HG02610 (cell line): Measurements from ENCODE around the gene ZNF749.
A peak's percentile ranks its signal among the peaks of the same experiment; 100 is the strongest.

Source experiments
- ATAC-seq: cut with Tn5 transposase; IDR thresholded peaks from one replicate; pipeline ENCODE4 v1.9.1; 2021; ENCODE audit warnings: mild to moderate bottlenecking, moderate library complexity; ENCODE audit not compliant: unreplicated experiment

ZNF749 gene

DNA sequence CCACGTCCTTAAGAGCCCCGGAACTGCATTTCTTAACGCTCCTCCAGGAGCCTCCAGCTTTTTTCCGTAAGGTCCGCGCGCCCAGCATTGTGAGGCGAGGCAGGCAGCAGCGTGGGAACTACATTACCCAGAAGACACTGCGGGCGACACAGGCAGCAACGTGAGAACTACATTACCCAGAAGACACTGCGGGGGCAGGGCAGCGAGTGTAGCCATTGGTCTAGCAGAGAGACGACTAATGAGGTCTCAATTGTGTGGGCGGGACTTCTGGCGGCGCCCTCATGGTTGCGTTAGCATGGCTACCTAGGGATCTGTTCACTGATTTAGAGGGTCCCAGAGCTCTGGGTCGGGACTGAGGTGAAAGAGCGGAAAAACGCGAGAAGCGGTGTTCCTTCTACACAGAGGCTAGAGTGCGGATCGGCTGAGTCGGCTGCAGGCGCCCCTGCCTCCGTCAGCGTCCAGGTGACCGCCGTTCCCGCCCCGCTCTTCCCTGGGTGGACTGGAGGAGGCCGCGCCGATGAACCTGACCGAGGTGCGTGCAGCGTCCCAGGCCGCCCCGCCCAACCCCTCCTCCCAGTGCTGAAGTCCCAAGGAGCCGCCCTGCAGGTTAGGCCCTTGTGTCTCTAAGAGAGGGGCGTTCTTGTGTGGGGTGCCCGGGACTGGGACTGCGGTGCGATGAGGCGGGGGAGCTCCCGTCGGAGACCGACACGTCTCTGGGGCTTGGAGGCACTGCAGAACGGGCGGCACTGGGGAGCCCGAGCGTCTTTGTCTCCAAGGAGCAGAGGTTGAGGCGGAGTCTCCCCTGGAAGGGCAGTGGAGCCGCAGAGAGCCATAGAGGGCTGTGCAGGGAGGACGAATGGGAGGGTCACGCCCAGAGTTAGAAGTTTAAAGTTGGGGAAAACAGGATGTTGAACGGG lies at the start of gene ZNF749:
TSS of gene ZNF749 (plus strand) at position 264 of the 917 bp plus-strand sequence. CDS start at position 518, 254 bp downstream.
- peak; percentile 93 for ATAC-seq

DNA sequence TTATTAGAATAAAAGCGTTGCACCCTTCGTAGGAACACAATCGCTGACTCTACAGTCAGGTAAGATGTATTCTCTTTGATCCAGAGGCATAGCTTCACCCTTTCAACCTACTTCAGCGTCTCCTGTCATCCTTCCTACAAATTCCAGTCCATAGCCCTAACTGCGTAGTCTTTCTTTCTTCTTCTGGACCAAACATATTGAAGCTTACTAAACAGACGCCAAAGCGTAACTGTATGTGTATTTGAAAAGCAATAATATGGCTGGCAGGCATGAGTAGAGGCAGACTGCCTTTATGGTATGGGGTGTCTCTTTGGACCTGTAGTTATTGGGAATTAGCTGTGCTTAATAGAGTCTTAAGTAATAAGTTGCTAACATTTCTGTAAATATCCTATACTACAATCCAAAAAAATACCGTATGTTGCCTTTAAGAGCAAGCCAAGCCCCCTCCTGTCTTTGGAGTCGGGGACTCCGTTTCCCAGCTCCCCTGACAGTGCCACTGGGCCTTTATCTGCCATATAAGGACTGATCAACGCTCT lies 45.9 kb upstream of the ZNF749 start:
- ATAC-seq, result no peak

DNA sequence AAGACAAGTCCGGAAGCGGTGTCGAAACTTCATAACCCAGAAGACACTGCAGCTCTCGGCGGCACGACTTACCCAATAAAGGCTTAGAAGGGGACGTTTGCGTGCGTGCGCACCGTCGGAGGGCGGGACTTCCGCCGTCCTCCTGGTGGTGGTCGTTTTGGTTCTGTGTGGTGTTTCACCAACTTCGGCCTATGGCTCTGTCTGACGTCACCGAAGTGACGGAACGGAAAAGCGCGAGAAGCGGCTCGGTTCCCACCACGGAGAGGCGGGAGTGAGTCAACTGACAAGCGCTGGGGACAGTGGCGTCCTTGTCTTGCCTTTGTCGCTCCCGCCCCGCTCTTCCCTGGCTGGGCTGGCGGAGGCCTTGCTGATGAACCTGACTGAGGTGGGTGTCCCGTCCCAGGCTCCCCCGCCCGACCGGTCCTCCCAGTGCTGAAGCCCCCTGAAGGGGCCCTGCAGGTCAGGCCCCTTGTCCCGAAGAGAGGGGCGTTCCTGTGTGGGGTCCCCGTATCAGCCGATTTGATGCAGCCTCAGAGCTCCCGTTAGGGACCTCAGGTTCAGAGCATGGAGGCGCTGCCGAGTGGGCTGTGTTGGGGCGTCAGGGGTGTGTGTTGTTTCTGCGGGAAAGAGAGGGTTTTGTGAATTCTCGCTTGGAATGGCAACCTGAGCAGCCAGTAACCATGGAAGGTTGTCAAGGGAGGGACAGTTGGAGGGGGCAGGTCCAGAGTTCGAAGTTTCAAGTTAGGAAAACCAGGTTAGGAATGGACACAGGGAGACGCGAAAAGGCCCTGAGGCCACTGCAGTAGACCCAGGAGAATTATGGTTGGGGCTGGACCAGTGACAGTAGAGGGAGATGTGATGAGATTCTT lies 45.2 kb upstream of the ZNF749 start, which contains the start of gene ZNF548:
TSS of gene ZNF548 (plus strand) at position 125 of the 869 bp plus-strand sequence. CDS start at position 371, 246 bp downstream.
- ATAC-seq, result peak; percentile 96

GRCh38 chr19:57395710-57396109 lies 39.4 kb upstream of the ZNF749 start:
- ATAC-seq, result no peak

DNA sequence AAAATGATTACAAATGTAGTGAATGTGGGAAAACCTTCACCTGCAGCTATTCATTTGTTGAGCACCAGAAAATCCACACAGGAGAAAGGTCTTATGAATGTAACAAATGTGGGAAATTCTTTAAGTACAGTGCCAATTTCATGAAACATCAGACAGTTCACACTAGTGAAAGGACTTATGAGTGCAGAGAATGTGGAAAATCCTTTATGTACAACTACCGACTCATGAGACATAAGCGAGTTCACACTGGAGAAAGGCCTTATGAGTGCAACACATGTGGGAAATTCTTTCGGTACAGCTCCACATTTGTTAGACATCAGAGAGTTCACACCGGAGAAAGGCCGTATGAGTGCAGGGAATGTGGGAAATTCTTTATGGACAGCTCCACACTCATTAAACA lies 36.3 kb upstream of the ZNF749 start:
- no peak for ATAC-seq

DNA sequence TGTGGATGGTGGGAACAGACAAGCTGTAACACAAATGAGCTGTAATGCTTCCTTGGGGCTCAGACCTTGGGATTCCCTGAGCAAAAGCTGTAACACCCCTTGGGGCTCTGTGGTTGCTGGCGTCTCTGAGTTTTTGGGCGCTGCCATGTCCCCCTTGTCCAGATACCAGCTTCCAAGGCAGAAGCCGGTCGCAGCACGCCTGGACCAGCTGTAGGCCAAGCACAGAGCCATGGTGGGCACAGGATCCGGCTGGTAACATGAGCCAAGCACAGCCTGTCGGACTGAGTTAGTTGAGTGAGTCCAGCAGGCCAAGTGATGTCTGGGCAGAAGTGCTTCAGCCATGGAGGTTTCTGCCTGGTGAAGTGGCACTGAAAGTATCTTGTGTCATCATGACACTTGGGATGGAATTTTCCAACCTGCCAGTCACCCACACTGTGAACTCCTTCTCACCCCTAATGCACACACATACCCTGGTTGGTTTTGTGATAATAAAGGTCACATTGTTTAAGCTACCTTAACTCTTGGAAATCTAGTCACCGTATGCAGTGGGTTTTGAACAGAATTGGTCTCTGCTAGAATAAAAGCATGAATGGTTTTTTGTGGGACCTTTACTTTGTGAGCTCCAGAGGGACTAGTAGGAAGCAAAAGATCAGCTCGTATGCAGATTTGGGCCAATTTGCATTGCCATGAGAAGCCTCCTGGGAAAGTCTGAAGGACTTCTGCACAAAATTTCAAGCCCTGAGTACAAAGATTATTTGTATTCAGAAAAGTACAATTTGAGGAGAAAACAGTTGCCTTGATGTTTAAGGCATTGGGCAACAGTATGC lies 31.2 kb upstream of the ZNF749 start:
- no peak for ATAC-seq

DNA sequence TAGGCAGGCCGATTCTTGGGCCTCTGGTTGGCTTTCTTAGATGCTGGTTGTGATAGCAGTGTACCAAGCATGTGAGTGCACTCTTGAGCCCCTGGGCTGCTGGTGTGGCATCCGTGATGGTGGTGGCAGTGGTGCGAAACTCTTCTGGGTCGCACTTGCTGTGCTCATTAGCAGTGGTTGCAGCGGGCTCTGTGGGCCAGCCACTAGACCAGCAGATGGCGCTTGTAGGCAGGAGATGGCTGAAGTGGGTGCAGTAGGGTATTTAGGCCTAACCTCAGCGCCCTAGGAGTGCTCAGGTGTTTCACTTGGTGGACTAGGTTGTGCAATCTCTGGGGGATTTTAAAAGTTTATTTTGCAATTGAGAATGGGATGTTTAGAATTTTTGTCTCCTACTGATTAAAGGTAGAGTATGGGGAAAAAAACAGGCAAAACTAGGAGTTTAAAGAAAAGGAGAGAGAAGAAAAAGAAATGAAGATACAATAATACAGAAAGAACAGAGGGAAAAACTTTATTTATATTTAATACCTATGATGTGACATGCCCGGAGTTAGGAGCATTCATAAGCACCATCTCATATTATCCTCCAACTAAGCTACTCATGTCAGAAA lies 28.5 kb upstream of the ZNF749 start:
- ATAC-seq, result no peak

- ATAC-seq, result peak; percentile 98
Measured at GRCh38 chr19:57410877-57411671, 24.1 kb upstream of the ZNF749 start, which contains the start of gene ZNF17. Gene ZNF17, plus strand, starts transcription at chr19:57411161. Its CDS starts 2,455 bp downstream, at chr19:57413616.

GRCh38 chr19:57419439-57419838 lies 15.7 kb upstream of the ZNF749 start:
- no peak for ATAC-seq

DNA sequence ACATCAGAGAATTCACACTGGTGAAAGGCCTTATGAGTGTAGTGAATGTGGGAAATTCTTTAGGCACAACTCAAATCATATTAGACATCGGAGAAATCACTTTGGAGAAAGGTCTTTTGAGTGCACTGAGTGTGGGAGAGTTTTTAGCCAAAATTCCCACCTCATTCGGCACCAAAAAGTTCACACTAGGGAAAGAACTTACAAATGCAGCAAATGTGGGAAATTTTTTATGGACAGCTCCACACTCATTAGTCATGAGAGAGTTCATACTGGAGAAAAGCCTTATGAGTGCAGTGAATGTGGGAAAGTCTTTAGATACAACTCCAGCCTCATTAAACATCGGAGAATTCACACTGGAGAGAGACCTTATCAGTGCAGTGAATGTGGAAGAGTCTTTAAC lies 14.1 kb upstream of the ZNF749 start:
- ATAC-seq, result no peak

DNA sequence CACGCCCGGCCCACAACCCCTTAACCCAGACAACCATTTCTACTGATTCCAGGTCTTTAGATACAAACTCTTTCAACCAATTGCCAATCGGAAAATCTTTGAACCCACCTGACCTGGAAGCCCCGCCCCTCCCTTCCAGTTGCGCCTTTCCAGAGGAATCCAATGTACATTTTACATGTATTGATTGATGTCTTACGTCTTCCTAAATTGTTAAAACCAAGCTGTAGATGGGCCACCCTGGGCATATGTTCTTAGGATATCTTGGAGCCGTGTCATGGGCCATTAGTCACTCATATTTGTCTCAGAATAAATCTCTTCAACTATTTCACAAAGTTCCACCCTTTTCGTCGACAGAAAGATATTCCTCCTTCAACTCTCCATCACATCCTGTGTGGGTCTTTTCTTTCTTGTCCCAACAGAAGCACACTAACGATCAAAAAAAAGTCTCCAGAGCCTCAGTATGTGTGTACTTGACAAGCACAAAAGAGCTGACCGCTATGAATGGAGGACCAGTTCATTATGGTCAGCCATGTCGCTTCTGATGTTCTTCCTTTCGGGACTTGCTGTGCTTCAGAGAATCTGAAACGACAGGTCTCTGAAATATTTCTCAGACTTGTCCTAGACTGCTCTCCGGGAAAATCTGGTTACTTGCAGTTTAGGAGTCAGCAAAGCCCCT lies 601 bp upstream of the ZNF749 start:
- ATAC-seq, result peak; percentile 8

DNA sequence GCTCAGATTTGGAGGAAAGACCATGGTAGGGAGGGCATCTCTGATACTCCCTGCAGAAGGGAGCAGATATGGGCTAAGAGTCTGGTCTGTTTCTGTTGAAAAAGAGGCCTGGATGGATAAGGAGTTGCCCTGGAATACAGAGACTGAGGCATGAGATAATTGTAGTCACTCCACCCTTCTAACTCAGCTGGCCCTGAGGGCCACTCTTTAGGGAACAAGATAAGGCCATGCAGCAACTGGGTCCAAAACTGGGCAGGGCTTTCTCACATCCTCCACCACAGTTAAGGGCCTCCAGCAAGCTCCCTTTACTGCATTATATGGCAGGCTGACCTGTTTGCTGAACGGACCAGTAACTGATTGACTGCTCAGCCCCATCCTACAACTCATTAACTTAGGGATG lies 1.3 kb downstream of the ZNF749 start:
- ATAC-seq, result no peak

GRCh38 chr19:57437931-57438330 lies 2.8 kb downstream of the ZNF749 start:
- ATAC-seq, result no peak

DNA sequence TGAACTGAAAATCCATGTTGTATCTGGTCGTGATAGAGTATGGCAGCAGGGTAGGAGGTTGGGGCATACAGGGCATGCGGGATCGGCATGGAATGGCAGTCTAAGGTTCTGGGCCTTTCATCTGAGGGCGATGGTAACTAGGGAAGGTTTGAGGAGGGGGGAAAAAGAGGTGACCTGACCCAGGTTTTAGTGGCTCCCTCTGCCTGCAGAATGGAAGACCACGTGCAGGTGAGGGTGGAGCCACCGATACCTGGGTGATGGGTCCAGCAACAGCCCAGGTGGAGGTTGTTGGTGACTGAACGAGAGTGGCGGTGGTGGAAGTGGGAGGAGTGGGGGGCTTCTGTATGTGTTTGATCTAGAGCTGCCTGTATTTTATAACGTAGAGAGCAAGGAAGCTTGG lies 3.8 kb downstream of the ZNF749 start:
- ATAC-seq, result no peak

- no peak for ATAC-seq
Measured at GRCh38 chr19:57441979-57442752, 7.0 kb downstream of the ZNF749 start.

DNA sequence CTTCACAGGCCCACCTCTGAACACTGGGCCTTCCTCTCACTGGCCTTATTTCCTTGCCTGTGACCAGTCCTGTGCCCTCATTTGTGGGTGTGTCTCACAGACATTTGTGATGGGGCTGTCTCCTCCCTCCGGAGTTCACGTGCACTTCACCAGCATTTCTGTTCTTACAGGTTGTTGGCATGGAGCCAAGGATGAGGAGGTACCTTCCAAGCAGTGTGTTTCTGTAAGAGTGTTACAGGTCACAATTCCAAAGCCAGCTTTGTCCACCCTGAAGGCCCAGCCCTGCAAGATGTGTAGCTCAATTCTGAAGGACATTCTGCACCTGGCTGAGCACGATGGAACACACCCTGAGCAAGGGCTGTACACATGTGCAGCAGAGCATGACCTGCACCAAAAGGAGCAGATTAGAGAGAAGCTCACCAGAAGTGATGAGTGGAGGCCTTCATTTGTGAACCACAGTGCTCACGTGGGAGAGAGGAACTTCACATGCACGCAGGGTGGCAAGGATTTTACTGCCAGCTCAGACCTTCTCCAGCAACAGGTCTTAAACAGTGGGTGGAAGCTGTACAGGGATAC lies 8.1 kb downstream of the ZNF749 start:
- no peak for ATAC-seq

- no peak for ATAC-seq
Measured at GRCh38 chr19:57452307-57452706, 17.2 kb downstream of the ZNF749 start.
